NCI-H524 treated with DMSO at 0.1 percent for 48 hours (cell line): Measurements from ENCODE around the gene TBCB.
"Not testable (repeated sequence)": the region's sequence is repeated elsewhere in the genome, so short reads cannot be mapped to it uniquely, and the experiment has no call there.

Source experiments
- DNase-seq: peaks from one replicate; lab custom pipeline; 2025; lab: John Stamatoyannopoulos, UW

Gene TBCB

GRCh38 chr19:36173846-36174245, 58.6 kb downstream of the TBCB start:
- not testable (repeated sequence) for DNase-seq
